B cell (primary cell): Measurements from ENCODE around the gene CHCHD3. TPM values are rescaled to one million over a fixed set of nuclear protein-coding genes. Genes with fewer than 3 reads are reported as not detected.

Source experiments
- ATAC-seq: fragments of 200-7000 bp; cut with Tn5 transposase; one replicate; pipeline ENCODE4 v1.10.0; 2021; ENCODE audit warnings: low read depth, mild to moderate bottlenecking, moderate number of reproducible peaks, moderate library complexity
- CTCF ChIA-PET: fragments of 350-600 bp; sonication (Branson Sonifier 250); formaldehyde crosslinking; loops from one replicate; lab custom pipeline; 2021; ENCODE audit warnings: antibody characterized with exemption, inconsistent platforms; lab: Charles Lee
- POLR2A ChIA-PET: fragments of 350-600 bp; sonication (Branson Sonifier 250); formaldehyde crosslinking; loops from one replicate; lab custom pipeline; 2021; ENCODE audit warnings: antibody characterized with exemption; lab: Charles Lee
- DNase-seq: peaks from one replicate; pipeline ENCODE4 v3.0.0; 2013
- H2AFZ ChIP-seq: 2 replicates; pipeline ENCODE4 v1.6.1; 2012; ENCODE audit warnings: mild to moderate bottlenecking, low read depth, low read length; ENCODE audit not compliant: insufficient read depth, poor library complexity, severe bottlenecking
- H3K27ac ChIP-seq, 2 donors: 1 replicate in 1 of 2; 2 replicates in 1 of 2; pipeline ENCODE4 v1.5.1; 2012 to 2013; ENCODE audit warnings: low read length in 2 of 2, mild to moderate bottlenecking in 2 of 2, moderate library complexity in 1 of 2
- H3K27me3 ChIP-seq, 4 experiments: fragments of 200-600 bp in 1 of 4; sonication (generic) in 1 of 4; replicated peaks in 1 of 4; 1 replicate in 2 of 4; 2 replicates in 2 of 4; pipeline versions ENCODE4 v1.6.1 to v1.7.0; 2013 to 2016; ENCODE audit warnings: low read length in 3 of 4, mild to moderate bottlenecking in 2 of 4, mixed read lengths in 1 of 4, moderate library complexity in 1 of 4; ENCODE audit not compliant: insufficient read depth in 4 of 4, control insufficient read depth in 3 of 4; ENCODE audit errors: control extremely low read depth in 1 of 4
- H3K36me3 ChIP-seq, 2 experiments: replicated peaks in 1 of 2; 1 replicate in 1 of 2; 2 replicates in 1 of 2; pipeline versions ENCODE4 v1.6.1 to v1.7.1; 2013; ENCODE audit warnings: low read length in 1 of 2; ENCODE audit not compliant: insufficient read depth in 2 of 2, control insufficient read depth in 1 of 2; ENCODE audit errors: control extremely low read depth in 1 of 2, extremely low read depth in 1 of 2
- H3K4me1 ChIP-seq, 2 donors: fragments of 200-600 bp in 1 of 2; sonication (generic) in 1 of 2; 1 replicate in 1 of 2; 2 replicates in 1 of 2; pipeline versions ENCODE4 v1.5.1 to v1.6.1; 2013 to 2017; ENCODE audit warnings: low read length in 2 of 2; ENCODE audit not compliant: control insufficient read depth in 2 of 2, insufficient read depth in 2 of 2
- H3K4me2 ChIP-seq: replicated peaks from 2 replicates; pipeline ENCODE3; 2012; ENCODE audit warnings: mild to moderate bottlenecking, low read depth, low read length; ENCODE audit not compliant: poor library complexity, severe bottlenecking
- H3K4me3 ChIP-seq, 5 experiments: fragments of 200-600 bp in 1 of 5; sonication (generic) in 1 of 5; 1 replicate in 3 of 5; 2 replicates in 2 of 5; pipeline versions ENCODE4 v1.5.1 to v1.7.0; 2011 to 2016; ENCODE audit warnings: low read length in 4 of 5, mild to moderate bottlenecking in 4 of 5, low read depth in 2 of 5, control low read depth in 1 of 5, moderate library complexity in 1 of 5; ENCODE audit not compliant: insufficient read depth in 1 of 5; ENCODE audit errors: control extremely low read depth in 1 of 5, extremely low read depth in 1 of 5
- H3K79me2 ChIP-seq: fragments of 200-600 bp; sonication (generic); one replicate; pipeline ENCODE4 v1.6.0; 2016; ENCODE audit warnings: low read length; ENCODE audit not compliant: control insufficient read depth, insufficient read depth
- H3K9ac ChIP-seq: fragments of 200-600 bp; sonication (generic); 2 replicates; pipeline ENCODE4 v1.6.1; 2017; ENCODE audit warnings: mild to moderate bottlenecking, low read length, moderate library complexity
- H3K9me3 ChIP-seq, 3 donors: one replicate each; pipeline versions ENCODE4 v1.6.1 to v1.7.1; 2013; ENCODE audit warnings: low read length in 2 of 3; ENCODE audit not compliant: control insufficient read depth in 2 of 3, insufficient read depth in 1 of 3; ENCODE audit errors: control extremely low read depth in 1 of 3
- H4K20me1 ChIP-seq: 2 replicates; pipeline ENCODE4 v1.6.0; 2012; ENCODE audit warnings: mild to moderate bottlenecking, low read length; ENCODE audit not compliant: insufficient read depth, control insufficient read depth, poor library complexity, severe bottlenecking
- H3K27ac Mint-ChIP-seq: one replicate; pipeline ENCODE4 v1.8.0; 2021; ENCODE audit warnings: mixed read lengths
- H3K27me3 Mint-ChIP-seq: one replicate; pipeline ENCODE4 v1.8.0; 2021; ENCODE audit warnings: mixed read lengths
- H3K4me1 Mint-ChIP-seq: one replicate; pipeline ENCODE4 v1.8.0; 2021; ENCODE audit warnings: mixed read lengths
- H3K4me3 Mint-ChIP-seq: one replicate; pipeline ENCODE4 v1.8.0; 2021; ENCODE audit warnings: mixed read lengths
- H3K9me3 Mint-ChIP-seq: one replicate; pipeline ENCODE4 v1.8.0; 2022; ENCODE audit warnings: mixed read lengths; ENCODE audit not compliant: insufficient read depth
- CTCF ChIP-seq: fragments of 200-600 bp; IDR thresholded peaks from one replicate; pipeline ENCODE4 v1.8.0; 2022; ENCODE audit warnings: antibody characterized with exemption, mild to moderate bottlenecking
- EZH2 ChIP-seq: IDR thresholded peaks from 2 replicates; pipeline ENCODE4 v1.6.1; 2012; ENCODE audit warnings: borderline replicate concordance, low read depth, mild to moderate bottlenecking, moderate library complexity, low read length; ENCODE audit not compliant: insufficient read depth, poor library complexity, severe bottlenecking
- WGBS: methylation state at CpG from one replicate; pipeline ENCODE4 v1.1.5; 2013; ENCODE audit warnings: missing lambda C conversion rate; ENCODE audit not compliant: insufficient coverage; 5-methylcytosine and 5-hydroxymethylcytosine counted together
- intact Hi-C: fragments of 100-400 bp; cut with micrococcal nuclease; formaldehyde crosslinking; loops from one replicate; pipeline ENCODE4 v1.10.0; 2022
- polyA plus RNA-seq: library from polyadenylated mRNA; depleted of rRNA; stranded (reverse); fragments of >200 nt; gene quantifications from 2 replicates; pipeline ENCODE4 v1.2.3, GENCODE V29; 2012
- total RNA-seq, 2 donors: library from RNA; stranded (reverse); fragments of 120-200 nt in 1 of 2; gene quantifications; 1 replicate in 1 of 2; 2 replicates in 1 of 2; pipeline versions ENCODE4 v1.2.3 to v1.2.4, GENCODE V29; 2013 to 2022

CHCHD3 gene
- total and polyA plus RNA-seq, 2 donors (not counting 1 experiment from before 2014, with no cell fraction given): 20.1 to 38.4 TPM

DNA sequence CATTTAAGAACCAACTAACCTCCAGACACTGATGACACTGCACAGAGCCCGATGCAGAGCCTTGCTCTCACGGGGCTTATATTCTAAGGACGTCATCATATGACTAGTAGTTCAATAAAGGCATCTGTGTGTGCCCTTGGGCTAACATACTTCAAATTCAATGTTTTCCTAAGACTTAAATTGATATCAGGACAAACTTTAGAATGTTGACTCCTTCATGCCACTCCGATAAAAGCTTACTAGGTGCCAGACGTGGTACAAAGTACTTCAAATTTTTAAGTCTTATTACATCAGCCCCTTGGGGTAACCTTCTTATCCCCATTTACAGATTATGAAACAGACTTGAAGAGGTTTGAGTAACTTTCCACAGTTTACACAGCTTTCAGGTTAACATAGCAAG is 314.5 kb downstream of the CHCHD3 start:
- H3K4me3 Mint-ChIP-seq: no peak overlapping the region
- Histone ChIP-seq H3K9me3 (peaks cover 0 to 13% (median 0%) of the 10 kb centered on the region in 3 donors), H3K27ac (no peak overlapping the region), H3K4me2 (no peak overlapping the region), H3K27me3 (no peaks in the 10 kb centered on the region), H3K79me2 (no peaks in the 10 kb centered on the region), H3K9ac (no peak overlapping the region), H4K20me1 (no peaks in the 10 kb centered on the region), H3K4me1 (peaks cover 0 to 8% of the 10 kb centered on the region in 2 donors), H3K36me3 (no peaks in the 10 kb centered on the region), H2AFZ (no peak overlapping the region), H3K4me3 (no peak overlapping the region)
- TF ChIP-seq EZH2 (no peak), CTCF (no peak)
- H3K27me3 Mint-ChIP-seq: peaks cover 2% of the 10 kb centered on the region
- intact Hi-C loops: no loop called here
- ATAC-seq: no peak
- H3K4me1 Mint-ChIP-seq: peaks cover 8% of the 10 kb centered on the region
- 80% methylated on average over 1 of the region's 5 CpGs for WGBS
- H3K27ac Mint-ChIP-seq: no peak overlapping the region
- DNase-seq: no peak
- ChIA-PET POLR2A (no interaction called here), CTCF (no interaction called here)
- H3K9me3 Mint-ChIP-seq: peaks cover 3% of the 10 kb centered on the region

DNA sequence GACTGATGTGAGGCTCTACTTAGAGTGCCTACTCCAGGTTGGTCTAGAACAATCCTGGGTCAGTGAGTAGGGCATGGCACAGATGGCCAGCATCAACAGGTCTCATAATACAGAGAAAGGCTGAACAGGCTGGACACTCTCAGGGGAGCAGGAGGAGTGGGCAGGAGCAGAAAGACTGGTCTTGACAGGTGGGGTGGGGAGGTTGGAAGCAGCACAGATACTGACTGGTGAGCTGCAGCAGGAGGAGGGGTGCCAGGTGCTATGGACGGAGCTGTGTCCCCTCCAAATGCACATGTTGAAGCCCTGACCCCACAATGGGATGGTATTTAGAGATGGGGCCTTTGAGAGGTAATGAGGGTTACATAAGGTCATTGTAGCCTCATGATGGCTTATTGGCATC is 315.2 kb downstream of the CHCHD3 start:
- H3K79me2 ChIP-seq: no peaks in the 10 kb centered on the region
- no peak overlapping the region for H2AFZ ChIP-seq
- no peak overlapping the region for H3K27ac ChIP-seq
- Mint-ChIP-seq H3K27ac (no peak overlapping the region), H3K27me3 (peaks cover 2% of the 10 kb centered on the region), H3K4me1 (peaks cover 8% of the 10 kb centered on the region), H3K4me3 (no peak overlapping the region), H3K9me3 (peaks cover 3% of the 10 kb centered on the region)
- H3K36me3 ChIP-seq: no peaks in the 10 kb centered on the region
- intact Hi-C loops: no loop called here
- H3K4me1 ChIP-seq: peaks cover 0 to 8% of the 10 kb centered on the region in 2 donors
- H3K9ac ChIP-seq: no peak overlapping the region
- H3K4me2 ChIP-seq: no peak overlapping the region
- DNase-seq: no peak
- POLR2A ChIA-PET: no interaction called here
- no peak for ATAC-seq
- CTCF ChIA-PET: no interaction called here
- peaks cover 0 to 13% (median 0%) of the 10 kb centered on the region in 3 donors for H3K9me3 ChIP-seq
- 75% methylated on average over 1 of the region's 1 CpG for WGBS
- H3K27me3 ChIP-seq: no peaks in the 10 kb centered on the region
- H3K4me3 ChIP-seq: no peak overlapping the region
- no peak for TF ChIP-seq CTCF
- no peak for TF ChIP-seq EZH2
- H4K20me1 ChIP-seq: no peaks in the 10 kb centered on the region
